GM18873 (cell line): ENCODE measurements around the gene KSR1.

Experiments used
- ATAC-seq: cut with Tn5 transposase; IDR thresholded peaks from one replicate; pipeline ENCODE4 v1.9.1; 2021; ENCODE audit warnings: mild to moderate bottlenecking, moderate library complexity, moderate number of reproducible peaks; ENCODE audit not compliant: unreplicated experiment, low FRiP score

Gene KSR1

GRCh38 chr17:27546624-27547300 is 90.5 kb downstream of the KSR1 start:
- ATAC-seq = no peak

DNA sequence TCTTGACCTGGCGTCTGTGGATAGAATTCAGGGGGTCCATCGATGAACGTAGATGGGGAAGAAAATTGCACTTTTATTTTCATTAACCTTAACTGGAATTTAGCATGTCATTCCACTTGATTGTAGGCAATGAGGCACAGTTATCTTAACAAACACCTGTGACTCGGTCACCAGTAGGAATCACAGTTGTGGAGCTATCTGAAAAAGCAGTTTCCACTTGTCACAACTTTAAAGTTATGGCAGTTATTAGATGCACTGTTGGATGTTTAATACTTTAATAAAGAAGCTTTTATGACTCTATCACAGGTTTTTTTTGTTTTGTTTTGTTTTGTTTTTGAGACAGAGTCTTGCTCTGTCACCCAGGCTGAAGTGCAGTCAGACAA is 91.0 kb downstream of the KSR1 start:
- no peak for ATAC-seq

DNA sequence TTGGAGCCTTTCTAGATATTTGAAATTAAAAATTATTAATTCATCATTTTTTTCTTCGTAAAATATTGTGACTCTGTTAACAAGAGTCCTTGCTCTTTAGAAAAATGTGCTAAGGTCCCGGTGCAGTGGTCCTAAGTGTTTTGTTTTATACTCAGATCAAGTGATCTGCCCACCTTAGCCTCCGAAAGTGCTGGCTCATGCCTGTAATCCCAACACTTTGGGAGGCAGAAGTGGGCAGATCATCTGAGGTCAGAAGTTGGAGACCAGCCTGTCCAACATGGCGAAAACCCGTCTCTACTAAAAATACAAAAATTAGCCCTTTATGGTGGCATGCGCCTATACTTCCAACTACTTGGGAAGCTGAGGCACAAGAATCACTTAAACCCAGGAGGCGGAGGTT is 92.1 kb downstream of the KSR1 start:
- ATAC-seq = no peak

DNA sequence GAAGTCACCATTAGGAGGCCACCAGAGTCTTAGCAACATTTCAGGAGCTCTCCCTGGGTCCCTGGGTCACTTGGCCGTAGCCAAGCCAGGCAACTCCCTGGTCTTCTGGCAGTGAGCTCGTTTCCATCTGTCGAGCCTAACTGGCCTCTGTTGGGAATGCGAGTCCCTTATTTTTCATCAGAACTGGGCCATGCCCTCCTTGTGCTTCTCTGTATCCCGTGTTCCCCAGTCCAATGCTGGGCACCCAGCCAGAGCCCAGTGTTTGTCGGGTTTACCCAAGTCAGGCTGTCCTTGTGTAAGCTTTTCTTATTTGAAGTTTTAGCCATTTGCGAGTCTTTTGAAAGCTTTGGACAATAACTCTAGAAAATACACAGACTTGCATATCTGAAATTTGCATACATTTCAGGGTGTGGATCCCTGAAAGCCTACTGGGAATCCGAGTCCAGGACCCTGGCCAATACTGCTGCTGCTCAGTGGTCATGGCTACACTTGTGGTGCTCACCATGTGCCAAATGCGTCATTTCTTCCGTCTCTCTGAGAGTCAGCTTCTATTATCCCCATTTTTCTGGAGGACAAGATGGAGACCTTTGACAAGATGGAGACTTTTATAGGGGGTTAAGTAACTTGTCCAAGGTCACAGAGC is 93.1 kb downstream of the KSR1 start:
- ATAC-seq = no peak

DNA sequence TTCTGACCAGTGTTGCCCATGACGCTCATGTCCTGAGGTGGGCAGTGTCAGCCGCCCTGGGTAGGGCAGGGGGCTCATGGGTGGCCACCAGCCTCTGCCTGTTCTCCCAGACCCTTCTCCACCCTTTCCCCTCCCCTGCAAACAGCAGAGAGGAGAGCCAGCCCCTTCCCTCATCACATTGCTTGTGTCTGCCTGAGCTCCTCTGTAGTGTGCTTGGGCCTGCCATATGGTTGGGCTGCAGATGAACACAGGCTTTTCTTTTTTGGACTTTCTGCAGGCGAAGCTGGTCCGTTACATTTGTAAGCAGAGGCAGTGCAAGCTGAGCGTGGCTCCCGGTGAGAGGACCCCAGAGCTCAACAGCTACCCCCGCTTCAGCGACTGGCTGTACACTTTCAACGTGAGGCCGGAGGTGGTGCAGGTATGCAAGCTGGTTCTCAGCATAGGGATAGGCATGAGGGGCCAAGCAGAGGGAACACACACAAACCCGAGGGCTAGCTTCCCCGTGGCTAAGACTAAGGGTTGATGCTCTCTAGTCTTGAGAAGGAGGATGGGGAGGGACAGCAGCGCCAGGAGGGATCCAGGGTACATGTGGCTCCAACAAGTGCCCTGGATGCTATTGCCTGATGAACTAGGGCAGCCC is 94.2 kb downstream of the KSR1 start:
- ATAC-seq = no peak

DNA sequence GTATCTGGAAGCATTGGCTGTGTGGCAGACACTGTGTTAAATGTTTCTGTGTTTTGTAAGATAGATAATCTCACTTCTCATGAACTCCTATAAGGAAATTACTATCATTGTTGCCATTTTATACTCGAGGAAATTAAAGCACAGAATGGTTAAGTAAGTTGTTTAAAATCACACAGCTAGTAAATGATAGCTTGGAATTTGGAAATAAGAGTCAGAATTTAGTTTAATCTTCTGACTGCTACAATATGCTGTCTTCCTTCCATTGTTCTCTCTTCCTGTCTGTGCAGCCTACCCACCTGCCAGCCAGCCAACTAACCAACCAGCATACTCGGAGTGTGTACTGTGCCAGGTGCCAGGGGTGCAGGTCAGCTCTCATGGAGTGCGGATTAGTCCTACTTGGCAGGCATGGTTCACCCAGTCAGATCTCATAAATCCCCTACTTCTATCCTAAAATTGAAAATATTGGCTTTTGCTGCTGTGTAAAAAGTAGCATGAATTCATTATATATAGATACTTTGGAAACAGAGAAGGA is 94.8 kb downstream of the KSR1 start:
- ATAC-seq = no peak

GRCh38 chr17:27551701-27552248 is 95.5 kb downstream of the KSR1 start:
- ATAC-seq = no peak

- ATAC-seq = no peak
Measured at GRCh38 chr17:27552276-27552732, 96.1 kb downstream of the KSR1 start.

- ATAC-seq = no peak
Measured at GRCh38 chr17:27553019-27553511, 96.8 kb downstream of the KSR1 start.

DNA sequence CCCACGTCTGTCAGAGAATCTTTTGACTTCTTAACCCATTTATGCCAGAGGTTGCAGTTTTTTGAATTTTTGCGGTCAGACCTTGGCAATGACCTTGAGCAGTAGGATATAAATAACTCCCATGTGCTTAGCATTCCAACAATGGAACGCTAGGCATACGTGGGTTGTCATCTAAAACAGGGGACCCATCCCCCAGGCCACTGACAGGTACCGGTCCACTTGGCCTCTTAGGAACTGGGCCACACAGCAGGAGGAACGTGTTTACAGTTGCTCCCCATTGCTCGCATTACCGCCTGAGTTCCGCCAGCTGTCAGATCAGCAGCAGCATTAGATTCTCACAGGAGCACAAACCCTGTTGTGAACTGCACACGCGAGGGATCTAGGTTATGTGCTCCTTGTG is 97.9 kb downstream of the KSR1 start:
- no peak for ATAC-seq

- ATAC-seq = no peak
Measured at GRCh38 chr17:27554911-27555310, 98.7 kb downstream of the KSR1 start.

DNA sequence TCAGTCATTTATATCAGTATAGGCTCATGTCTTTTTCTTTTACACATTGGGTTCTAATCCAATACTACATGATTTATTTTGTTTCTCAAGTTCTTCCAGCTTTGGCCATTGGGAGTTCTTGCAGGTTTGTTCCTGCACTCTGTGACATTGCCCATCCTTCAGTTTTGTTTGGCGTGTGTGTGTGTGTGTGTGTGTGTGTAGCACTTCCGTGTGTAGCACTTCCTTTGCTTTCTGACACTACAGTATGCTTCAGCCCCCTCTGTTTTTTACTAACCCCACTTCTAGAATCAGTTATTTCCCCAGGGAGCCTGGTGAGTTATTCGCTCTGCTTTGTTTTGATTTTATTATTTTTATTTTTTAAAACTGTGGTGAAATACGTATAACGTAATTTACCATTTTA is 99.1 kb downstream of the KSR1 start:
- no peak for ATAC-seq

DNA sequence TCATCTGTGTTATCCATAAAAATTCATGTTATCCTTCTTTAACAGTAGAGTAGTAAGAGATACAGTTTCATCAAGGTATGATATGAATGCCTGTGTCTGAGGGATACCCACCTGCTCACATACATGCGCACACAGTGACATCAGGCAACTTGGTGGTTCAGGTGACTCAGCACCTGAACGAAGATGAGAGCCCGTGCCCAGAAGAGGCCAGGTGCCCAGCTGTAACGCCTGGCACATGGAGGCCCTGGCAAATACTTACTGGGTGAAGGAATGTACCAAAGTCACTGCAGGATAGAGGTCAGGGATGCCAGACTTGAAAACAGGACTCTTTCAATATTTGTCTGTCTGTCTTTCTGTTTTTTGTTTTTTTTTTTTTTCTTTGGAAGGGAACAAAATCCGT is 102.1 kb downstream of the KSR1 start:
- no peak for ATAC-seq

GRCh38 chr17:27558842-27559505 is 102.7 kb downstream of the KSR1 start:
- no peak for ATAC-seq

DNA sequence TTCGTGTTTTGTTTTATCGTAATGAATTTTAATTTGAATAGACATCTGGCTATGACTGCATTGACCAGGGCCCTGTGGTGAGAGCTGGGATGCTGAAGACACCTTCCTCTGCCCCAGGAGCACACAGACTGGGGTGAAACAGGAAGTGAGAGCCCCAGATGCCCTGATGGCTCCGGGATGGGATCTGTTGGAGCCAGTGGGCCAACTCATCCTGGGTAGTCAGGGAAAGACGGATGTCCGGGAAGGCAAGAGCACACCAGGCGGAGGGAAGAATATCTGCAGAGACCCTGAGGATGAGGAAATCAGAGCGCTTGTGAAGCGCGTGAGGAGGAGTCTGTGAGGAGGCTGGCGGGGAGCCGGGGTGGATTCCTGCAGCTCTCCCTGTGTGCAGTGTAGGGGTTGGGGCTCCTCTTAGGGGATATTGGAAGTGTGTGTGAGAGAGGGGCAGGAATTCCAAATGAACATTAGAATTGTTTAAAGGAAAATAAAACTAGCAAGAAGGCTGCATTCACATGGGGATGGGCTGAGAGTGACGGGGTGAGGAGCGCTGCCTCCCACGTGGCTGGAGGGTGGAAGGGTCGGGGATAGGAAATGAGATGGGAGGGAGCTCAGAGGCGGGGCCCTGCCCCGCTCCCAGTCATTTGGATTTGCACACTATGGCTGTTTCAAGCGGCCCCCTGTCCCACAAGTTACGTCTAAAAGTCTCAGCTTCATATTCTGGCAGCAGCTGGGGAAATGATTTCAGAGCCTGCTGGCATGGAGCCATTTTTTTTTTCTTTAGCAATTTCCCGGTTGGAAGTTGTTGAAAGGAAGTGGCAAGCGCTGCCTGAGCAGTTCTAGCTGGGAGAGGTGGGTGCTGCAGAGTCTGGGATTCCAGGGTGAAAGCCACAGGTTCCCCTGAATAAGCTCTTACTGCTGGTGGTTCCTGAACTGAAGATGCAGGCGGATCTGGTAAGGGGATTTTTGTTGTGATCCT is 103.5 kb downstream of the KSR1 start:
- ATAC-seq = no peak

DNA sequence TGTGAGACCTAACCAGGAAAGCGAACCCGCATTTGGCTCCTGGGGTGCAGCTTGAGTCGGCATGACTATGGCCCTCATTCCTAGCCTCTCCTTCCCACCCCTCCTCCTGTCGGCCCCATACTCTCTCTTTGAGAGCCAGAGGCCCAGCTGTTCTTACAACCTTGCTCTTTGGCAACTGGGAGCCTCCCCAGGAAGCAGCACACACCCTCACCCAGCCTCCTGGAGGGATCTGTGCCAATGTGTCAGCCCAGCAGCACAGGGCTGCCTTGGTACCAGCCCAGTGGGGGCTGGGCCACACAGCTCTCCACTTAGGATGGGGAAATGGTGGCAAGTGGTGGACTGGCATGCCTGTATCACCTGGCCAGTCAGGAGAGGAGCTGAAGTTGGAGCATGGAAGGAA is 104.4 kb downstream of the KSR1 start:
- ATAC-seq = no peak

DNA sequence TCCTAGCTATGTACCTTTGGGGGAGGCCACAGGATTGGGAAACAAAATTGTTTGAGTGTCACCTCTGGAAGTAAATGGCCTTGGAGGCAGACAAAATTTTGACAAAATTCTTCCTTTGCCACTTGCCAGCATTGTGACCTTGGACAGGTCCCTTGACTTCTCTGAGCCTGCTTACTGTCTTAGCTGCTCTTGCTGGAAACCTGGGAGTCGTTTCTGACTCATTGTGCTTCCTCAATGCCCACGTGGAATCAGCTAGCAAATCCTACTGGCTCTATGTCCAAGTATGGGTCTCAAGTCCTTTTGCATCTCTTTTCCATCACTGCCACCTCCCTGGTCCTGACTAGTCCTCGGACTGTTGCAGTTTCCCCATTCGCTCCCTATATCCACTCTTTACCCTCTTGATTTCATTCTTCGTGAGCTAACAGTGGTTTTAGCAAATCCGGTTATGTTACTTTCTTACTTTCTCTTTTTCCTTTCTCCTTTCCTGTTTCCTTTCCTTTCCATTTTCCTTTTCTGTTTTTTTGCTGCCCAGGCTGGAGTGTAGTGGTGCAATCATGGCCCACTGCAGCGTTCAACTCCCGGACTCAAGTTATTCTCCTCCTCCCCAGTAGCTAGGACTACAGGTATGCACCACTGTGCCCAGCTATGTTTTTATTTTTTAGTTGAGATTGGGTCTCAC is 106.7 kb downstream of the KSR1 start:
- ATAC-seq = no peak

DNA sequence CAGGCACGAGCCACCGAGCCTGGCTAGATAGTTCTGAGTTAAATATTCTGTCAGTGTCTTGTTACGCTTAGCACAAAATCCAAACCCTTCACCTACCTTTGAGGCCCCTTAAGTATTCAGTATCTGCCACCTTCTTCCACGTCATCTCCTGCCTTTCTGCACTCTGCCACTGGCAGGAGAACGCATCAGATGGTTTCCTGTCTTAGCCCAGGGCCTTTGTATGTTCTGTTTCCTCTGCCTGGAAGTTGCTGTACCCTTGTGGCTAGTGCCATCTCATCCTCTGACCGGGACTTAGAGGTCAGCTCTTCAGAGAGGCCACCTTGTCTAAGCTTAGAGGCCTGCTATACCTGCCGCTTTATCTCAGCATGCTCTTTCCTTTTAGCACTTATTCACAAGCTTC is 107.3 kb downstream of the KSR1 start:
- ATAC-seq = no peak

DNA sequence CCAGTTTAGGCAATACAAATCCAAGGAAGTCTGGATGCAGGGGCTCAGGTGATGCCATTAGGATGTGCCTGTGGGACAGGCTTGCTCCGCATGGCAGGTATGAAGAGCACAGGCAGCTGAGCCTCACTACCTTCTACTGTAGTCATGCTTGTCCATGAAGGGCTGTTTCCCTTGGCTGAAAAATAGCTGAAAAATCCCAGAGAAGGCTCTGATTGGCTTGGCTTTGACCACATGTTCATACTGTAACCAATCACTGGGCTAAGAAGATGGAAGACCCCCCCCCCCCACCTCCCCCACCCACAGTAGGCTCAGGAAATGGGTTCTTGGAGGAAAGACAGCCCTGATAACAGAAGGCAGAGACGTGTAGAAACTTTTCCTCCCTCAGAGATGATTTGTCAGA is 108.2 kb downstream of the KSR1 start:
- ATAC-seq = no peak
